OCI-LY3 (cell line): Measurements from ENCODE around the gene TMIGD1.

ENCODE experiments used
- CTCF ChIP-seq: fragments of 200-600, 300-600 bp; sonication (generic); IDR thresholded peaks from 2 replicates; pipeline ENCODE4 v1.5.1; 2014; ENCODE audit warnings: antibody characterized with exemption, low read length, low read depth
- EZH2phosphoT487 ChIP-seq: fragments of 200-600 bp; shearing (Covaris generic); IDR thresholded peaks from 2 replicates; pipeline ENCODE4 v1.6.1; 2018; ENCODE audit warnings: antibody characterized with exemption, mixed run types, low read depth

- TF ChIP-seq CTCF (no peak), EZH2phosphoT487 (no peak)
These were observed 15.7 kb downstream of the TMIGD1 start for GRCh38 chr17:30318155-30318554.
